ENCODE measurements around the gene ELOA.

ELOA gene, protein sequence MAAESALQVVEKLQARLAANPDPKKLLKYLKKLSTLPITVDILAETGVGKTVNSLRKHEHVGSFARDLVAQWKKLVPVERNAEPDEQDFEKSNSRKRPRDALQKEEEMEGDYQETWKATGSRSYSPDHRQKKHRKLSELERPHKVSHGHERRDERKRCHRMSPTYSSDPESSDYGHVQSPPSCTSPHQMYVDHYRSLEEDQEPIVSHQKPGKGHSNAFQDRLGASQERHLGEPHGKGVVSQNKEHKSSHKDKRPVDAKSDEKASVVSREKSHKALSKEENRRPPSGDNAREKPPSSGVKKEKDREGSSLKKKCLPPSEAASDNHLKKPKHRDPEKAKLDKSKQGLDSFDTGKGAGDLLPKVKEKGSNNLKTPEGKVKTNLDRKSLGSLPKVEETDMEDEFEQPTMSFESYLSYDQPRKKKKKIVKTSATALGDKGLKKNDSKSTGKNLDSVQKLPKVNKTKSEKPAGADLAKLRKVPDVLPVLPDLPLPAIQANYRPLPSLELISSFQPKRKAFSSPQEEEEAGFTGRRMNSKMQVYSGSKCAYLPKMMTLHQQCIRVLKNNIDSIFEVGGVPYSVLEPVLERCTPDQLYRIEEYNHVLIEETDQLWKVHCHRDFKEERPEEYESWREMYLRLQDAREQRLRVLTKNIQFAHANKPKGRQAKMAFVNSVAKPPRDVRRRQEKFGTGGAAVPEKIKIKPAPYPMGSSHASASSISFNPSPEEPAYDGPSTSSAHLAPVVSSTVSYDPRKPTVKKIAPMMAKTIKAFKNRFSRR

GRCh38 chr1:23743287-23744152 lies at the start of gene ELOA:
TSS of gene ELOA (plus strand) at chr1:23743471. CDS start at chr1:23743504, 33 bp downstream.
- DNase-seq (ENCODE audit: low spot score) = peak; percentile 78

DNA sequence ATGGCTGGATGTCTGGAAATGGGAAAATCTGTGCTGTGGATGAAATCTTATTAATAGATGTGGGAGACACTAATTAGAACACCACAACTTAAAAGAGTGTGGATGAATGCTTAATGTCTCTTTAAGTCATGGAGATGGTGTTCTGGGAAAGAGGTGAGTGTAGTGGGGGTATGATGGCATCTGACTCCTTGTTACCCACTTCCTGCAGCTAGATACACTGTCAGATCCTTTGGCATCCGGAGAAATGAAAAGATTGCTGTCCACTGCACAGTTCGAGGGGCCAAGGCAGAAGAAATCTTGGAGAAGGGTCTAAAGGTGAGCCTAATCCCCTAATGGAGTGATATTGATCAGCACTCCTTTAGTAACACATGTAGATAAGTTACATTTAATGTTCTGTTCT lies 49.7 kb upstream of the ELOA start:
- no peak for DNase-seq (ENCODE audit: low spot score)

GRCh38 chr1:23694371-23694770 lies 48.9 kb upstream of the ELOA start:
- no peak for DNase-seq (ENCODE audit: low spot score)

DNA sequence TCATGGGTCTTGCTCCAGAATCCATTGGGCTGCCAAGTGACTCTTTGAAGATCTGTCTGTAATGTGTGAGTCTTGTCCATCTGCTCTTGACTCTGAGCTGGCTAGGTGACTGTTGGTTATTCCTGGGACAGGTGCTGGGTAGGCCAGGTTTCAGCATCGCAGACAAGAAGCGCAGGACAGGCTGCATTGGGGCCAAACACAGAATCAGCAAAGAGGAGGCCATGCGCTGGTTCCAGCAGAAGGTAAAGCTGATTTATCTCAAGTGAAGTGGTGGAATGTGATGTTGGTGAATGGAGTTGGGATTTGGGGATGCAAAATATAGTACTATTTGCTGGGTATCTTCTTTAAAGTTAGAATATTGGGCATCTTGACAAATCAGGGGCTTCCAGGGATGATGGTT lies 47.6 kb upstream of the ELOA start:
- no peak for DNase-seq (ENCODE audit: low spot score)

DNA sequence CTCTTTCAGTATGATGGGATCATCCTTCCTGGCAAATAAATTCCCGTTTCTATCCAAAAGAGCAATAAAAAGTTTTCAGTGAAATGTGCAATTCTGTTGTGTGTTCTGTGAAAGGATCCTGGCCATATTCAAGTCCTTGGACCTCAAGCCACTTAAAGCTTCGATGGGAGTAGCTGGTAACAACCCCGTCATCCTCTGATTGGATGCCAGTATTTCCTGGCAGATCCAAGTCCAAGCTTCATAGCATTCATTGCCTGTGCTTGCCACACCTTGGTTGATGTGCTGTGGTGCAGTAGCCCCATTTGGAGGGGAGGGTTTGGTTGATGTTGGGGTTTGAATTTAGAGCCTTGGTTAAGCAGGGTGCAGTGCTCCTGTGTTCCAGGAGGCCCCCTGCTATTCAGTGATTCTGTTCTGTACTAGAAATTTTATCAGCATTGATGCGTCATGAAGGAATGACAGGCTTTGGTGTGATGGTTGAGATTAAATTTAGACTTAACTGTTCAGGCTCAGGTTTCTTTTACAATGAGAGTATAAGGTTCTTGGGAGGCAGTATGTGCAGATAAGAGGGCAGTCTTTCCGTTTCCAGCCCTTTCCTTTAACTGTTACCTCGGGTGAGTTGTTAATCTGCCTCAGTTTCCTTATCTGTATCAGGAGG lies 46.8 kb upstream of the ELOA start:
- no peak for DNase-seq (ENCODE audit: low spot score)

GRCh38 chr1:23698466-23698865 lies 44.8 kb upstream of the ELOA start:
- no peak for DNase-seq (ENCODE audit: low spot score)

DNA sequence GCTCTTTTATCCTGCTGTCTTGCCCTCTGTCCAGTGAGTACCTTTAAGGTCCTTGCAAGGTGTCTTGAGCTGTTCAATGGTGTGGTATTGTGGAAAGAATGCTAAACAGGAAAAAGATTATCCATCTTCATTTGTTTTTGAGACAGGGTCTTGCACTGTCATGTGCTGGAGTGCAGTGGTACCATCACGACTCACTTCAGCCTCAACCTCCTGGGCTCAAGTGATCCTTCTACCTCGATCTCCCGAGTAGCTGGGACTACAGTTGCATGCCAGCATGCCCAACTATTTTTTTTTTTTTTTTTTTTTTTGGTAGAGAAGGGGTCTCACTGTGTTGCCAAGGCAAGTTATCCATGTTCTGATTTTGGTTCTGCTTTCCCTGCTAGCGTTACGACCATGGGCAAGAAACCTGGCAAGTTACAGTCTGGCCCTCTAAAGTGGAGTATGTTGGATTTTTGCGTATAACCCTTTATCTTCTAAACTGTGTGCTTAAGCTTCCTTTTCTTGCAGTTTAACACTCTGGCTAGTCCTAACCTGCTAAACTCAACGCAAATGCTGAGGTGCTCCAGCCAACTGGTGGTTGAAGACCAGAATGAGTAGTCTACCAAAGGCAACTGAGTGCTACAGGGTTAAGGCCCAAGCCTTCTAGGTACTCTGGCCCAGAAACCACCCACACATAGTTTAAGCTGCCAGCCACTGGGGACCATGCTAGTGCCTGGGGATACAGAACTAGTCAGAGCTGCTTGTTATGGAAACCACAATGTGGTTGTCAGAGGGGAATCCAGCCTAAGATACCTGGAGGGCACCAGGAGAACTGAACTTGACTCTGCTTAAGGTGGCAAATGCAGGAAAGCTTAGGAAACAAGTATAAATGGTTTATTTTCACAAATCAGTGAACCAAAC lies 43.7 kb upstream of the ELOA start:
- no peak for DNase-seq (ENCODE audit: low spot score)

GRCh38 chr1:23701310-23701709 lies 42.0 kb upstream of the ELOA start:
- DNase-seq (ENCODE audit: low spot score) = no peak

- no peak for DNase-seq (ENCODE audit: low spot score)
Observed at GRCh38 chr1:23701996-23702395, 41.3 kb upstream of the ELOA start.

DNA sequence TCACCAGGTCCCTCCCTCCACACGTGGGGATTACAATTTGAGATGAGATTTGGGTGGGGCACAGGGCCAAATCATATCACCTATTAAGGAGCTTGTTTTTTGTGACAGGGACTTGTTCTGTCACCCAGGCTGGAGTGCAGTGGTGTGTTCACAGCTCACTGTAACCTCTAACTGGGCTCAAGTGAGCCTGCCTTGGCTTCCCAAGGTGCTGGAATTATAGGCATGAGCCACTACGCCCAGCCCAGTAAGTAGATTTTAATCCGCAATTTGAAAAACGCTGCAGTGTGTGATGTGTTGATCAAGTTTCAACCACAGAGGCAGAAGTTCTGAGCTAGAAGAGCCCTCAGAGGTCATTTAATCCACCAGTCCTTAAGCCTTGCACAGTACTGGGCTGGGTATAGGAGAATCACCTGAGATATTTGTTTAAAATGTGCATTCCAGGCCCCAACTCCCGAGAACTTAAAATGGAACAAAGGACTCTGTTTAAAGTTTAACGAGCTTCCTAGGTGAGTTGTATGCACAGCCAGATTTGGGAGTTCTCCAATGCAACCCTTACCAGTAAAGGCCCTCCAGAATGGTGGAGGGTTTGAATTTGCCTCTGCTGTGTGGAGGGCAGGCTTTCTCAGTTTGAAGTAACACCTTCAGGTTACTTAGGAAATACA lies 38.3 kb upstream of the ELOA start:
- DNase-seq (ENCODE audit: low spot score) = no peak

GRCh38 chr1:23709229-23709628 lies 34.0 kb upstream of the ELOA start:
- no peak for DNase-seq (ENCODE audit: low spot score)

DNA sequence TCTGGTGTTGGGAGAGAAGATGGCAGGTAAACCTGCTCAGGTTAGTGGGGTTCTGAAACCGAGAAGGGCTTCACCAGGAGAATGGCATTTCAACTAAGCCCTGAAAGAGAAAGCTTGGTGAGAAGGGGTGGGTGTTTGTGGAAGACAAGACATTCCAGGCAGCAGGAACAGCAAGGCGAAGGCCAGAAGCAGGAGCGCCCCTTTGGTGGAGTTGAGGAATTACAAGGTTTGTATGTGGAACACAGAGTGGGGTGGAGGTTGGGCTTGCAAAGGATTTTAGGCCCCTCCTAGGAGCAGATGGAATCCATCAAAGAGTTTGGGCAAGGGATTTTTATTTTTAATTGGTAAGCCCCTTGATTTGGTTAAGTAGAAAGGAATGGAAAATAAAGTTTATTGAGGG lies 24.8 kb upstream of the ELOA start:
- peak; percentile 48 for DNase-seq (ENCODE audit: low spot score)

GRCh38 chr1:23719162-23719820 lies 24.0 kb upstream of the ELOA start:
- peak; percentile 2 for DNase-seq (ENCODE audit: low spot score)

DNA sequence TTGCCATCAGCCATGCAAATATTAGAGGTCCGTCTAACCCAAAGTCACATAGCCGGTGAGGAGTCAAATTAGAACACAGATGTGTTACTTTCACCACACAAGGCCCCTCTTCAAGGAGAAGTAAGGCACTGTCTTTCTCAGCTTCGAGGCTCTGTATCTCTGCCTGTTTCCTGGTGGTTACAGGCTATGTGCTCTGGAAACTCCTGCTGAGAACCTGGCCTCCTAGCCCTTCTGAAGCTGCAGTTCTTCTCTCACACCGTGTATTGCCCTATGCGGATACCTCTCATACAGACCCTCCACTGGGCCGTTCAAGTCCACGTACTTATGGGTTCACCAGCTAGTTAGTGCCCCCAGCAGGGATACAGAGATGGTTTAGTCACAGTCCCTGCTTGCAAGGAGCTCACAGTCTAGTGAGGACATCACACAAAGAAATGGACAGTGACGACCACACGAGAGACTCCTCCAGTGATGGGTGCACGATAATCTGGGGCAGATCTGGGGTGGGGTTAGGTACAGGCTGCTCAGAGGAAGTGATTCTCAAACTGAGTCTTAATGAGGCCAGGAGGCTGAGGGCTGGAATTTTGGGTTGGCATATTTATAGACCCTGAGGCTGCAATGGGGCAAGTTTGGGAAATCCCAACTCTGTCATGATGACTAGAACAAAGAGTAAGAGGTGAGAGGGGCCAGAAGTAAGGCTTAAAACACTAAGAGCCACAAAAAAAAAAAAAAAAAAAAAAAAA lies 22.8 kb upstream of the ELOA start:
- DNase-seq (ENCODE audit: low spot score) = peak; percentile 61

GRCh38 chr1:23722652-23723051 lies 20.6 kb upstream of the ELOA start:
- DNase-seq (ENCODE audit: low spot score) = peak; percentile 63

DNA sequence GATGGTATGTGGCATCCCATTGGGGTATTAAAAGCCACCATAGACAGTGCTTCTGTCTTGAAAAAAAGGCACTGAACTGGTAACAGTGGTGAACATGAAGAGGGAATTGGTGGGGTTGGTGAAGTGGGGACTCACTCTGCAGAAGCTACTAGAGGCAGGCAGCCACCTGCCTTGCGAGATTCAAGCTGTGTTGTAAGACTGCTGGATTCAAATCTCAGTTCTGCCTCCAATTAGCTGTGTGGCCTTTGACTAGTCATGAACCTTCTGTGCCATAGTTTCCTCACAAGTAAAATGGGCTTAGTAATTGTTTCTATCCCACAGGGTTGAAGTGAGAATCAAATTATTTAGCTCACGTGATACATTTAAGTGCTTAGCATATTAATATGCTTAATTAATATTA lies 16.6 kb upstream of the ELOA start:
- DNase-seq (ENCODE audit: low spot score) = peak; percentile 62

GRCh38 chr1:23727362-23727811 lies 15.9 kb upstream of the ELOA start:
- DNase-seq (ENCODE audit: low spot score) = peak; percentile 61

DNA sequence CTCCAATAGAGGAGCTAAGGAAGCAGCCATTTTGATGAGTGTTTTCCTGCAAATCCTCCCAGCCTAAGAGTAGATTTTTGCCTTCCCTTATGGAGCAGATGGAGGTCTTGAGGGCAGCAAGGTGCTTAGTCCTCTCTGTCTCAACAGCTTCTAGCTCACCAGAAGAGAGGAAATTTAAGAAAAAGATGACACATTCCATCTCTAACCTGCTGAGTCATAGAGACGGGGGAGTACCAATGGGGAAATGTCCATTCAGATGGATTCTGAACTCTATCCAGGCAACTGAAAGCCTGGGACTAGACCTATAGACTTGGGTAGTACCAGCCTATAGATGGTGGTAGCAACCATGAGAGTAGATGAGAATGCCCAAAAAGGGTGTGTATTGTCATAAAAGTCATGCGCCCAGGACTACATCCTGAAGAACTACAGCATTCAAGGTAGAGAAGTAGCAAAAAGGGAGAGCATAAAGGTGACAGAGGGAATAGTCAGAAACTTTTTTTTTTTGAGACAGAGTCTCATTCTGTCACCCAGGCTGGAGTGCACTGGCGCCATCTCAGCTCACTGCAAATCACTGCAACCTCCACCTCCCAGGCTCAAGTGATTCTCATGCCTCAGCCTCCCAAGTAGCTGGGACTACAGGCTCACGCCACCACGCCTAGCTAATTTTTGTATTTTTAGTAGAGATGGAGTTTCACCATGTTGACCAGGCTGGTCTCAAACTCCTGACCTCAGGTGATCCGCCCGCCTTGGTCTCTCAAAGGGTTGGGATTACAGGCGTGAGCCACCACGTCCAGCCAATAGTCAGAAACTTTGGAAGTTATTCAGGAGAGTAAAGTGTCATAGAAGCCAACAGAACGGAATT lies 10.7 kb upstream of the ELOA start:
- DNase-seq (ENCODE audit: low spot score) = no peak
